Heart right ventricle (tissue), 16 donors: ENCODE measurements around the gene TMEM218. TPM values are rescaled to one million over a fixed set of nuclear protein-coding genes. Genes with fewer than 3 reads are reported as not detected.

Experiments
- ATAC-seq, 8 donors: fragments of 200-7000 bp; cut with Tn5 transposase; one replicate each; pipeline ENCODE4 v1.9.1; 2020; ENCODE audit warnings: mild to moderate bottlenecking in 8 of 8, moderate library complexity in 8 of 8, moderate number of reproducible peaks in 1 of 8
- DNase-seq, 2 donors: peaks; one replicate each; pipeline ENCODE4 v3.0.0-alpha.2; 2020
- H3K27ac ChIP-seq, 10 donors: fragments of 200-600 bp; sonication (generic) in 2 of 10; one replicate each; pipeline versions ENCODE4 v1.5.0 to v1.8.0; 2020 to 2022; ENCODE audit warnings: mild to moderate bottlenecking in 3 of 10
- H3K27me3 ChIP-seq, 7 donors: fragments of 200-600 bp; one replicate each; pipeline ENCODE4 v1.8.0; 2021 to 2022; ENCODE audit warnings: mild to moderate bottlenecking in 2 of 7
- H3K36me3 ChIP-seq, 9 donors: fragments of 200-600 bp; sonication (generic) in 1 of 9; one replicate each; pipeline versions ENCODE4 v1.5.0 to v1.8.0; 2020 to 2022; ENCODE audit warnings: mild to moderate bottlenecking in 2 of 9
- H3K4me1 ChIP-seq, 9 donors: fragments of 200-600 bp; sonication (generic) in 1 of 9; one replicate each; pipeline versions ENCODE4 v1.5.0 to v1.8.0; 2020 to 2022; ENCODE audit warnings: mild to moderate bottlenecking in 4 of 9
- H3K4me3 ChIP-seq, 10 donors: fragments of 200-600 bp; sonication (generic) in 2 of 10; one replicate each; pipeline versions ENCODE4 v1.5.0 to v1.8.0; 2020 to 2022; ENCODE audit warnings: mild to moderate bottlenecking in 7 of 10, moderate library complexity in 2 of 10
- H3K9me3 ChIP-seq, 11 donors: fragments of 200-600 bp in 10 of 11; sonication (generic) in 2 of 11; one replicate each; pipeline versions ENCODE4 v1.5.0 to v1.8.0; 2013 to 2022; ENCODE audit warnings: mild to moderate bottlenecking in 2 of 11, control low read depth in 1 of 11, moderate library complexity in 1 of 11
- CTCF ChIP-seq, 9 donors: fragments of 200-600 bp; sonication (generic) in 2 of 9; IDR thresholded peaks; one replicate each; pipeline versions ENCODE4 v1.5.0 to v1.8.0; 2021 to 2022; ENCODE audit warnings: antibody characterized with exemption in 9 of 9, mild to moderate bottlenecking in 5 of 9, moderate library complexity in 1 of 9
- WGBS, 2 donors: extraction: QIAGEN DNeasy Blood & Tissue Kit; methylation state at CpG; one replicate each; pipeline ENCODE4 v1.1.7; 2013; ENCODE audit warnings: inconsistent platforms in 1 of 2; 5-methylcytosine and 5-hydroxymethylcytosine counted together
- intact Hi-C, 10 donors: fragments of 100-400 bp; cut with DNase I; formaldehyde crosslinking; loops; one replicate each; pipeline versions ENCODE4 v1.11.1 to v1.14.2; 2022
- polyA plus RNA-seq, 2 donors: library from polyadenylated mRNA; stranded (reverse); fragments of 200-250 nt; gene quantifications; one replicate each; pipeline ENCODE4 v1.2.3, GENCODE V29; 2013
- total RNA-seq, 10 donors: library from RNA; stranded (reverse); fragmentation: NEBNext Ultra II Directional in 3 of 10; extraction: Animal tissue kit (Norgen Biotek cat#: 25700) in 3 of 10; gene quantifications; one replicate each; pipeline versions ENCODE4 v1.2.1 to v1.2.4, GENCODE V29; 2021 to 2023
- donor health status: Arrhythmogenic right ventricular cardiomyopathy.
- donor health status: ischemic (EF 13 %, LVEDD 7.1; RV severe dilation, severe dysfunction).
- donor health status: healthy with polysubstance abuse.
- donor health status: DM: no; HTN: yes; CAD: no.
- donor health status: DM: no; HTN: no; CAD: no.
- donor health status: ischemic (EF 25% LVEDD 6.9; RV normal size, moderate dysfunction).
- donor health status: ischemic (EF 25% LVEDD 5.7; RV mildly dilated, moderate dysfunction).
- donor health status: healthy.
- donor health status: DM: yes; HTN: yes; CAD: no.
- donor health status: Ischemic cardiomyopathy.
- donor health status: ischemic (EF 35%, LVEDD 5.7; RV mildly dilated, moderate dysfunction).
- donor health status: nonischemic (EF 11% LVEDD 7.7; RV severe dilation, severe dysfunction).
- donor health status: DM: yes; HTN: yes; CAD: no.
- donor health status: PGD.
- donor health status: ischemic (EF 29% LVEDD 5.4; RV normal size, mild dysfunction).
- donor health status: nonischemic (EF 23%, LVEDD 6.1; RV moderate dilation, normal function).

The TMEM218 gene
- total and polyA plus RNA-seq, 12 donors, result 4.5 to 17.1 (median 6.9) TPM

GRCh38 chr11:125085301-125086081 lies 25.9 kb downstream of the TMEM218 start:
- intact Hi-C loops, result loop anchor here in 3 of 10 donors (10.0 kb wide), 2 partner anchors 319 to 349 kb away; no protein-coding TSS in a partner anchor
- Histone ChIP-seq H3K27ac (no peak overlapping the region), H3K4me3 (no peak overlapping the region), H3K36me3 (peaks cover 0 to 3% (median 0%) of the 10 kb centered on the region in 9 donors), H3K9me3 (no peaks in the 10 kb centered on the region), H3K4me1 (no peaks in the 10 kb centered on the region), H3K27me3 (peaks cover 0 to 32% (median 6%) of the 10 kb centered on the region in 7 donors)
- DNase-seq (no peak), ATAC-seq (peak in 1 of 8 donors; percentile 11)
- no peak for TF ChIP-seq CTCF (IDR thresholded peaks at IDR 0.05)
- WGBS, 2 donors, result 75 to 79% methylated on average over 19 to 20 of the region's 20 CpGs

- no peaks in the 10 kb centered on the region for H3K4me1 ChIP-seq
- no peak for TF ChIP-seq CTCF (IDR thresholded peaks at IDR 0.05)
- peaks cover 0 to 3% (median 0%) of the 10 kb centered on the region in 9 donors for H3K36me3 ChIP-seq
- ATAC-seq, result peak in 1 of 8 donors; percentile 34
- H3K4me3 ChIP-seq, result no peak overlapping the region
- H3K27ac ChIP-seq, result no peak overlapping the region
- 82 to 85% methylated on average over 8 of the region's 8 CpGs for WGBS, 2 donors
- intact Hi-C loops, result loop anchor here in 3 of 10 donors (10.0 kb wide), 2 partner anchors 320 to 350 kb away; no protein-coding TSS in a partner anchor
- no peaks in the 10 kb centered on the region for H3K9me3 ChIP-seq
- peaks cover 0 to 32% (median 6%) of the 10 kb centered on the region in 7 donors for H3K27me3 ChIP-seq
- no peak for DNase-seq
Observed at GRCh38 chr11:125084761-125085231, 26.6 kb downstream of the TMEM218 start.

DNA sequence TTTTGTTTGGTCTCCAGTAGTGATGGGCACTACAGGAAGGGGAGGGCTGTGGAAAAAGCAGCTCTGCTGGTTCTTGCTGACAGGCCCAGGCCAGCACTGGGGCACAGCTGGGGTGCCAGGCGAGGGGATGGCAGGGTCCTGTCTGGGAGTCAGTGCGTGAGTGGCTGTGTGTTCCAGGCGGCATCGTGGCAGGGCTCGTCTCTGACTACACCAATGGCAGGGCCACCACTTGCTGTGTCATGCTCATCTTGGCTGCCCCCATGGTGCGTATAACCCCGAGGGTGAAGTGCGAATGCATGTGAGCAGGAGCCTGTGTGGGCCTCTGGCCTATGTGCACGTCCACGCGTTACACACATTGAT lies 27.4 kb downstream of the TMEM218 start:
- Histone ChIP-seq H3K4me3 (no peak overlapping the region), H3K36me3 (peaks cover 0 to 3% (median 0%) of the 10 kb centered on the region in 9 donors), H3K4me1 (no peaks in the 10 kb centered on the region), H3K27ac (no peak overlapping the region), H3K9me3 (no peaks in the 10 kb centered on the region), H3K27me3 (peaks cover 0 to 32% (median 6%) of the 10 kb centered on the region in 7 donors)
- ATAC-seq (no peak), DNase-seq (no peak)
- TF ChIP-seq CTCF (IDR thresholded peaks at IDR 0.05), result no peak
- 93 to 96% methylated on average over 11 of the region's 11 CpGs for WGBS, 2 donors
- intact Hi-C loops, result loop anchor here in 3 of 10 donors (10.0 kb wide), 2 partner anchors 321 to 351 kb away; no protein-coding TSS in a partner anchor

DNA sequence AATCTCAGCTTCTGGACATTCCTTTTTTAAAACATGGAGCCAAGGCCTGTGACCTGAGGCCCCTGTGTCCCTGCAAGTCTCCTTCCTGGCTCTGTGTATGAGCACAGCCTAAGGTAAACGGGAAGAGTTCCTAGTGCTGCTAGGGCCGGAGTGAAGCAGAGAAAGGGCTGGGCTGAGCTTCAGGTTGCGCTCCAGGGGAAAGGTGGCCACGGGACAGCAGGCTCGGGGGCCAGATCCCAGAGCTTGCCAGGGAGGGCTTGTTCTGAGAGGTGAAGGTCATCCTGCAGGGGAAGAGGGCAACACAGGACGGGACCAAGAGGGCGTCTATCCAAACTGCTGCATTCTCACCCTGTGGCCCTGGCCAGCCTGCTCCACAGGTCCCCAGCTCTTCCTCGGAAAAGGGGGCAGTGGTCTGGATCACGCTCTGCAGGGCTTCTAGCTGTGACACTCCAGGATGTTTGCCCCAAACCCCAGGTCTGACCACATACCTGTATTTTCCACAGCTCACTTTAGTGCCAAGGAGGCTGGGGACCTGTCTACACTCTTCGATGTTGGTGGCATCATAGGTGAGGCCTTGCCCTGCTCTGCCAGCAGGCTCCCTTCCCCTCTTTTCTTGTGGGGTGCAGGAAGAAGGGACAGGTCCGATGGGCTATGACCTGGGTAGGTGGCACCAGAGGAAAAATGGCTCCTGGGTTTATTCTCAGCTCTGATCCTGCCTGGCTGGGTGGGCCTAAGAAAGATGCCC lies 27.9 kb downstream of the TMEM218 start:
- no peak for DNase-seq
- no peaks in the 10 kb centered on the region for H3K9me3 ChIP-seq
- H3K4me3 ChIP-seq, result no peak overlapping the region
- peaks cover 0 to 3% (median 0%) of the 10 kb centered on the region in 9 donors for H3K36me3 ChIP-seq
- intact Hi-C loops, result loop anchor here in 3 of 10 donors (10.0 kb wide), 2 partner anchors 321 to 351 kb away; no protein-coding TSS in a partner anchor
- WGBS, 2 donors, result 72 to 74% methylated on average over 11 of the region's 11 CpGs
- no peak for TF ChIP-seq CTCF (IDR thresholded peaks at IDR 0.05)
- peak in 1 of 8 donors; percentile 9 for ATAC-seq
- H3K4me1 ChIP-seq, result no peaks in the 10 kb centered on the region
- no peak overlapping the region for H3K27ac ChIP-seq
- H3K27me3 ChIP-seq, result peaks cover 0 to 32% (median 6%) of the 10 kb centered on the region in 7 donors
